ENCODE results near the gene ZNF467. TPM values are rescaled to one million over a fixed set of nuclear protein-coding genes. Genes with fewer than 3 reads are reported as not detected.

Gene ZNF467
- total RNA-seq, 2 donors from 2014 or later = 9.9 to 13.2 TPM

- DNase-seq (peak in 1 of 4 donors; percentile 8), ATAC-seq (no peak)
- Histone ChIP-seq H3K27me3 (no peaks in the 10 kb centered on the region), H3K4me1 (no peaks in the 10 kb centered on the region), H3K9me3 (no peaks in the 10 kb centered on the region), H3K4me3 (no peak overlapping the region), H3K36me3 (replicated peaks in 1 of 2; ENCODE audit: insufficient read depth in 1 of 2, low read depth in 2 of 2) (no peaks in the 10 kb centered on the region), H3K27ac (no peak overlapping the region)
- 81 to 85% methylated on average over 10 to 20 of the region's 20 CpGs for WGBS, 2 donors
- TF ChIP-seq POLR2A (IDR thresholded peaks at IDR 0.05) = no peak
- TF ChIP-seq, protein P1, sequence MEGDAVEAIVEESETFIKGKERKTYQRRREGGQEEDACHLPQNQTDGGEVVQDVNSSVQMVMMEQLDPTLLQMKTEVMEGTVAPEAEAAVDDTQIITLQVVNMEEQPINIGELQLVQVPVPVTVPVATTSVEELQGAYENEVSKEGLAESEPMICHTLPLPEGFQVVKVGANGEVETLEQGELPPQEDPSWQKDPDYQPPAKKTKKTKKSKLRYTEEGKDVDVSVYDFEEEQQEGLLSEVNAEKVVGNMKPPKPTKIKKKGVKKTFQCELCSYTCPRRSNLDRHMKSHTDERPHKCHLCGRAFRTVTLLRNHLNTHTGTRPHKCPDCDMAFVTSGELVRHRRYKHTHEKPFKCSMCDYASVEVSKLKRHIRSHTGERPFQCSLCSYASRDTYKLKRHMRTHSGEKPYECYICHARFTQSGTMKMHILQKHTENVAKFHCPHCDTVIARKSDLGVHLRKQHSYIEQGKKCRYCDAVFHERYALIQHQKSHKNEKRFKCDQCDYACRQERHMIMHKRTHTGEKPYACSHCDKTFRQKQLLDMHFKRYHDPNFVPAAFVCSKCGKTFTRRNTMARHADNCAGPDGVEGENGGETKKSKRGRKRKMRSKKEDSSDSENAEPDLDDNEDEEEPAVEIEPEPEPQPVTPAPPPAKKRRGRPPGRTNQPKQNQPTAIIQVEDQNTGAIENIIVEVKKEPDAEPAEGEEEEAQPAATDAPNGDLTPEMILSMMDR (IDR thresholded peaks at IDR 0.05) = no peak
- intact Hi-C loops (cut with DNase I) = no loop called here
Measured at GRCh38 chr7:149733924-149734790, 39.2 kb downstream of the ZNF467 start.

GRCh38 chr7:149733131-149733923, 40.1 kb downstream of the ZNF467 start:
- Histone ChIP-seq H3K27ac (no peak overlapping the region), H3K27me3 (no peaks in the 10 kb centered on the region)
- intact Hi-C loops (cut with DNase I) = no loop called here

DNA sequence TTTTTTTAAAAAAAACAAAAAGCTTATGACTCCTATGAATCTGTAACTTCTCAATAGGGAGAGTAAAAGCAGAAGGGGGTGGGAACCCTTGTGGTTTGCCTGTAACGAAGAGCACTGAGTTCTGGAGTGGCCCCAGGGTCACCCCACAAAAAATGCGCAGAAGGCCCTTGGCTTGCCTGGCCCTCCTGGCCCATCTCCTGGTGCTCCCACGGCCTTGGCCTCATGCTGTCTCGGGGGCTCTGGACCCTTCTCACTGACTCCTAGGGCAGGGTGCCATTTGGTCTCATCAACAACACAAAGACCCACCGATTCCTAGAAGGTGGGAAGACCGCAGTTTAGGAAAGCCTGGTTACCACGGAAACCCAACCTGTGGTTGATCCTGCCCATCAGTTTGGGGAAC, 40.8 kb downstream of the ZNF467 start:
- Histone ChIP-seq H3K27me3 (no peaks in the 10 kb centered on the region), H3K4me1 (no peaks in the 10 kb centered on the region), H3K4me3 (no peak overlapping the region), H3K27ac (no peak overlapping the region), H3K9me3 (no peaks in the 10 kb centered on the region), H3K36me3 (replicated peaks in 1 of 2; ENCODE audit: insufficient read depth in 1 of 2, low read depth in 2 of 2) (peaks cover 0 to 6% of the 10 kb centered on the region in 2 donors)
- intact Hi-C loops (cut with DNase I) = no loop called here
- WGBS, 2 donors = 89 to 92% methylated on average over 7 of the region's 7 CpGs
- ATAC-seq (no peak), DNase-seq (peak in 1 of 4 donors; percentile 1)
- TF ChIP-seq, protein P1 (IDR thresholded peaks at IDR 0.05) = no peak
- TF ChIP-seq POLR2A (IDR thresholded peaks at IDR 0.05) = no peak

More at GRCh38 chr7:149733131-149733923, 40.1 kb downstream of the ZNF467 start:
- no peaks in the 10 kb centered on the region for H3K4me1 ChIP-seq
- peaks cover 0 to 1% of the 10 kb centered on the region in 2 donors for H3K36me3 ChIP-seq (replicated peaks in 1 of 2; ENCODE audit: insufficient read depth in 1 of 2, low read depth in 2 of 2)
- peak in 1 of 4 donors; percentile 6 for DNase-seq
- no peak overlapping the region for H3K4me3 ChIP-seq
- ATAC-seq = no peak
- TF ChIP-seq, protein P1 (IDR thresholded peaks at IDR 0.05) = no peak
- TF ChIP-seq POLR2A (IDR thresholded peaks at IDR 0.05) = no peak
- 93 to 94% methylated on average over 18 to 29 of the region's 30 CpGs for WGBS, 2 donors
- no peaks in the 10 kb centered on the region for H3K9me3 ChIP-seq

GRCh38 chr7:149732111-149732561, 41.3 kb downstream of the ZNF467 start:
- Histone ChIP-seq H3K36me3 (replicated peaks in 1 of 2; ENCODE audit: insufficient read depth in 1 of 2, low read depth in 2 of 2) (peaks cover 0 to 6% of the 10 kb centered on the region in 2 donors), H3K27me3 (no peaks in the 10 kb centered on the region), H3K4me1 (no peaks in the 10 kb centered on the region), H3K4me3 (no peak overlapping the region), H3K9me3 (no peaks in the 10 kb centered on the region), H3K27ac (no peak overlapping the region)
- peak in 1 of 4 donors; percentile 14 for DNase-seq
- TF ChIP-seq, protein P1 (IDR thresholded peaks at IDR 0.05) = no peak
- TF ChIP-seq POLR2A (IDR thresholded peaks at IDR 0.05) = no peak
- 88 to 93% methylated on average over 8 to 10 of the region's 10 CpGs for WGBS, 2 donors
- intact Hi-C loops (cut with DNase I) = no loop called here
- no peak for ATAC-seq

Measured in body of pancreas (tissue), 4 donors.